ENCODE measurements around the gene GRID1. TPM values are rescaled to one million over a fixed set of nuclear protein-coding genes. Genes with fewer than 3 reads are reported as not detected.

Gene GRID1
- total RNA-seq, 1 experiment from 2014 or later: 0.07 TPM

DNA sequence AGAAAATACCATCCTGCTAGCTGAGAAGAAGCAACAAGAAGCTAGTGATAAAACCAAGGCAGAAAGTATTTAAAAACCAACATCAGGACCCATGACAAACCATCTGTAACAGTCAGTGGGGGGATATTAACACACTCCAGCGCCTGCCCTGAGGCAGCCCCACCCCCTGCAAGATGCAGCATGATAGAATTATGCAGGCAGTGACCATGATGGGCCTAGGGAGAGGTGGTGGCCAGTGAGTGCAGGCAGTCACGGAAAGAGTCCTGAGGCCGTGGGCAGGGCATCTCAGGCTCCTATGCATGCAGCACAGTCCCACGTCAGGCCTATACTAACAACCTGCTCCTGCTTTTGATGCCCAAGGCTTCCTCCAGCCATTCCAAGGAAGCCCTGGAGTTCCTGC lies 686.9 kb downstream of the GRID1 start:
- no peak overlapping the region for H2AFZ ChIP-seq (ENCODE audit: low read length)
- DNase-seq: no peak
- H3K27ac ChIP-seq (ENCODE audit: low read length): no peak overlapping the region
- no peaks in the 10 kb centered on the region for H3K27me3 ChIP-seq (ENCODE audit: low read length)
- no peaks in the 10 kb centered on the region for H4K20me1 ChIP-seq (ENCODE audit: insufficient read depth, low read depth, low read length)
- no peak overlapping the region for H3K9ac ChIP-seq (ENCODE audit: low read length)
- no peak overlapping the region for H3K4me3 ChIP-seq (ENCODE audit: low read length)
- no peaks in the 10 kb centered on the region for H3K4me1 ChIP-seq (ENCODE audit: low read length)
- no peaks in the 10 kb centered on the region for H3K79me2 ChIP-seq (ENCODE audit: low read length)
- H3K36me3 ChIP-seq (ENCODE audit: insufficient read depth, low read length): no peaks in the 10 kb centered on the region
- H3K4me2 ChIP-seq (ENCODE audit: low read depth, low read length, poor library complexity, severe bottlenecking): no peak overlapping the region
- H3K9me2 ChIP-seq (replicated peaks; ENCODE audit: insufficient read depth, low read length): no peaks in the 10 kb centered on the region
- H3K9me3 ChIP-seq (ENCODE audit: low read length): no peaks in the 10 kb centered on the region

- H3K4me3 ChIP-seq (ENCODE audit: low read length): no peak overlapping the region
- H3K9me3 ChIP-seq (ENCODE audit: low read length): no peaks in the 10 kb centered on the region
- no peak overlapping the region for H2AFZ ChIP-seq (ENCODE audit: low read length)
- no peaks in the 10 kb centered on the region for H3K9me2 ChIP-seq (replicated peaks; ENCODE audit: insufficient read depth, low read length)
- H3K79me2 ChIP-seq (ENCODE audit: low read length): no peaks in the 10 kb centered on the region
- H4K20me1 ChIP-seq (ENCODE audit: insufficient read depth, low read depth, low read length): no peaks in the 10 kb centered on the region
- no peaks in the 10 kb centered on the region for H3K4me1 ChIP-seq (ENCODE audit: low read length)
- no peak overlapping the region for H3K27ac ChIP-seq (ENCODE audit: low read length)
- DNase-seq: no peak
- H3K36me3 ChIP-seq (ENCODE audit: insufficient read depth, low read length): no peaks in the 10 kb centered on the region
- no peak overlapping the region for H3K9ac ChIP-seq (ENCODE audit: low read length)
- H3K4me2 ChIP-seq (ENCODE audit: low read depth, low read length, poor library complexity, severe bottlenecking): no peak overlapping the region
- H3K27me3 ChIP-seq (ENCODE audit: low read length): no peaks in the 10 kb centered on the region
These were observed 687.5 kb downstream of the GRID1 start for GRCh38 chr10:85679061-85679460.

DNA sequence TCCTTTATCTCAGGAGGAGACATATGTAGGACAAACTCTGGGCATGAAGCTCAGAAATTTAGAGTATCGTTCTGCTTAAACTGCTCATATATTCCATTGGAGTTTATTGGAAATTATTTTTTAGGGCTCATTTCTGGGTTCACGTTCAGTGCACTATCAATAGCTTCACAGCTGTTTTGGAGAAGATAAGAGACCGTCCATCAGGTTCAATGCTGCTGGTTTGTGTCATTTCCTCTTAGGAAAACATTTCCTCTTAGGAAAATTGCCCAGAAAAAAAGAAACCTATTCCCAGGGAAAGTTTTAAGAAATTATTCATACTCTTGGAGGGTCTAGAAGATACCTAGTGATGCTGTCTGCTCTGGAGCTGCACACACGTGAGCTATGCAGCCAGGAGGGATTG lies 691.7 kb downstream of the GRID1 start:
- Histone ChIP-seq H3K4me1 (ENCODE audit: low read length) (no peaks in the 10 kb centered on the region), H3K27ac (ENCODE audit: low read length) (no peak overlapping the region), H3K4me3 (ENCODE audit: low read length) (no peak overlapping the region), H2AFZ (ENCODE audit: low read length) (no peak overlapping the region), H3K4me2 (ENCODE audit: low read depth, low read length, poor library complexity, severe bottlenecking) (no peak overlapping the region), H3K36me3 (ENCODE audit: insufficient read depth, low read length) (no peaks in the 10 kb centered on the region), H3K9me3 (ENCODE audit: low read length) (no peaks in the 10 kb centered on the region), H3K79me2 (ENCODE audit: low read length) (no peaks in the 10 kb centered on the region), H3K27me3 (ENCODE audit: low read length) (no peaks in the 10 kb centered on the region), H4K20me1 (ENCODE audit: insufficient read depth, low read depth, low read length) (no peaks in the 10 kb centered on the region), H3K9ac (ENCODE audit: low read length) (no peak overlapping the region), H3K9me2 (replicated peaks; ENCODE audit: insufficient read depth, low read length) (no peaks in the 10 kb centered on the region)
- DNase-seq: no peak

DNA sequence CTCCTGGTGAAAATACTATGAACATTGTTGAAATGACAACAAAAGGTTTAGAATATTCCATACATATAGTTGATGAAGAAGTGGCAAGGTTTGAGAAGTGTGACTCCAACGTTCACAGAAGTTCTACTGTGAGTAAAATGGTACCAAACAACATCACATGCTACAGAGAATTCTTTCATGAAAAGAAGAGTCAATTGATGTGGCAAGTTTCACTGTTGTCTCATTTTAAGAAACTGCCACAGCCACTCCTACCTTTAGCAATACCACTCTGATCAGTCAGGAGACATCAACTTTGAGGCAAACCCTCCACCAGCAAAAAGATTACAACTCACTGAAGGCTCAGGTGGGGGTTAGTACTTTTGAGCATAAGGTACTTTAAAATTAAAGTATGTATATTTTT lies 693.3 kb downstream of the GRID1 start:
- no peak overlapping the region for H3K27ac ChIP-seq (ENCODE audit: low read length)
- H3K4me1 ChIP-seq (ENCODE audit: low read length): no peaks in the 10 kb centered on the region
- no peak overlapping the region for H2AFZ ChIP-seq (ENCODE audit: low read length)
- no peaks in the 10 kb centered on the region for H3K27me3 ChIP-seq (ENCODE audit: low read length)
- no peak overlapping the region for H3K4me3 ChIP-seq (ENCODE audit: low read length)
- DNase-seq: no peak
- no peaks in the 10 kb centered on the region for H3K9me3 ChIP-seq (ENCODE audit: low read length)
- H3K4me2 ChIP-seq (ENCODE audit: low read depth, low read length, poor library complexity, severe bottlenecking): no peak overlapping the region
- no peaks in the 10 kb centered on the region for H3K9me2 ChIP-seq (replicated peaks; ENCODE audit: insufficient read depth, low read length)
- no peaks in the 10 kb centered on the region for H4K20me1 ChIP-seq (ENCODE audit: insufficient read depth, low read depth, low read length)
- no peaks in the 10 kb centered on the region for H3K36me3 ChIP-seq (ENCODE audit: insufficient read depth, low read length)
- H3K9ac ChIP-seq (ENCODE audit: low read length): no peak overlapping the region
- H3K79me2 ChIP-seq (ENCODE audit: low read length): no peaks in the 10 kb centered on the region

DNA sequence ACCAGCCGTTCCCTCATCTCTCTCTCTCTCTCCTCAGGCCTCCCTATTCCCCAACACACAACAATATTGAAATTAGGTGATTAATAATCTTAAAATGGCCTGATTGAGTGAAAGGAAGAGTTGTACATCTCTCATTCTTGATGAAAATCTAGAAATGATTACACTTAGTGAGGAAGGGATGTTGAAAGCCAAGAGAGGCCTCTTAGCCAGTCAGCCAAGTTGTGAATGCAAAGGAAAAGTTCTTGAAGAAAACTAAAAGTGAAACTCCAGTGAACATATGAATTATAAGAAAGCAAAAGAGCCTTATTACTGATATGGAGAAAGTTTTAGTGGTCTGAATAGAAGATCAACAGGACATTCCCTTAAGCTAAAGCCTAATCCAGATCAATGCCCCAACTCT lies 695.1 kb downstream of the GRID1 start:
- Histone ChIP-seq H3K4me1 (ENCODE audit: low read length) (no peaks in the 10 kb centered on the region), H3K36me3 (ENCODE audit: insufficient read depth, low read length) (no peaks in the 10 kb centered on the region), H3K27ac (ENCODE audit: low read length) (no peak overlapping the region), H3K4me3 (ENCODE audit: low read length) (no peak overlapping the region), H2AFZ (ENCODE audit: low read length) (no peak overlapping the region), H3K9ac (ENCODE audit: low read length) (no peak overlapping the region), H3K27me3 (ENCODE audit: low read length) (no peaks in the 10 kb centered on the region), H3K79me2 (ENCODE audit: low read length) (no peaks in the 10 kb centered on the region), H3K4me2 (ENCODE audit: low read depth, low read length, poor library complexity, severe bottlenecking) (no peak overlapping the region), H3K9me2 (replicated peaks; ENCODE audit: insufficient read depth, low read length) (no peaks in the 10 kb centered on the region), H3K9me3 (ENCODE audit: low read length) (no peaks in the 10 kb centered on the region), H4K20me1 (ENCODE audit: insufficient read depth, low read depth, low read length) (no peaks in the 10 kb centered on the region)
- DNase-seq: no peak

DNA sequence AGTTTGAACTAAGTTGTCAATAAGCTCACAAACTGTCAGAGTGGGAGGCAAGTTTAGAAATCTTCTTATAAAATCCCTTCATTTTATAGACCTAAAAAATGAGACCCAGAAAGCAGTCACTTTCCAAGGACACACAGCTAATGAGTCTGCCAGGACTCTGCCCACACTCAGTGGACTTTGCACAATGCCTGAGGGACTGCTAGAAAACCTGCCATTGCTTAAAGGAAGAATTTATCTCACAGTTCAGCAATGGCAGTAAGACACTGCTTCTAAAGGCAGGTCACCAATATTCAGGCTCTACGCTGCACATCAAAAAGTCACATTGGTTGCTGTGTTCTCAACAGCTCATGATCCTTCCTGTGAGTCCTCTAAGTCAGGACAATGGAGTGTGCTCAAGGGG lies 698.1 kb downstream of the GRID1 start:
- H3K27me3 ChIP-seq (ENCODE audit: low read length): no peaks in the 10 kb centered on the region
- no peaks in the 10 kb centered on the region for H3K79me2 ChIP-seq (ENCODE audit: low read length)
- H3K27ac ChIP-seq (ENCODE audit: low read length): no peak overlapping the region
- no peak for DNase-seq
- no peaks in the 10 kb centered on the region for H3K4me1 ChIP-seq (ENCODE audit: low read length)
- no peak overlapping the region for H3K9ac ChIP-seq (ENCODE audit: low read length)
- H3K36me3 ChIP-seq (ENCODE audit: insufficient read depth, low read length): no peaks in the 10 kb centered on the region
- no peak overlapping the region for H3K4me2 ChIP-seq (ENCODE audit: low read depth, low read length, poor library complexity, severe bottlenecking)
- H3K9me3 ChIP-seq (ENCODE audit: low read length): no peaks in the 10 kb centered on the region
- no peaks in the 10 kb centered on the region for H4K20me1 ChIP-seq (ENCODE audit: insufficient read depth, low read depth, low read length)
- no peaks in the 10 kb centered on the region for H3K9me2 ChIP-seq (replicated peaks; ENCODE audit: insufficient read depth, low read length)
- H2AFZ ChIP-seq (ENCODE audit: low read length): no peak overlapping the region
- H3K4me3 ChIP-seq (ENCODE audit: low read length): no peak overlapping the region

GRCh38 chr10:85667638-85668233 lies 698.9 kb downstream of the GRID1 start:
- H3K4me2 ChIP-seq (ENCODE audit: low read depth, low read length, poor library complexity, severe bottlenecking): no peak overlapping the region
- H3K9ac ChIP-seq (ENCODE audit: low read length): no peak overlapping the region
- H3K27ac ChIP-seq (ENCODE audit: low read length): no peak overlapping the region
- no peaks in the 10 kb centered on the region for H3K9me3 ChIP-seq (ENCODE audit: low read length)
- H3K4me1 ChIP-seq (ENCODE audit: low read length): no peaks in the 10 kb centered on the region
- H3K79me2 ChIP-seq (ENCODE audit: low read length): no peaks in the 10 kb centered on the region
- no peaks in the 10 kb centered on the region for H3K36me3 ChIP-seq (ENCODE audit: insufficient read depth, low read length)
- DNase-seq: no peak
- H3K9me2 ChIP-seq (replicated peaks; ENCODE audit: insufficient read depth, low read length): no peaks in the 10 kb centered on the region
- H3K27me3 ChIP-seq (ENCODE audit: low read length): no peaks in the 10 kb centered on the region
- no peak overlapping the region for H3K4me3 ChIP-seq (ENCODE audit: low read length)
- no peaks in the 10 kb centered on the region for H4K20me1 ChIP-seq (ENCODE audit: insufficient read depth, low read depth, low read length)
- H2AFZ ChIP-seq (ENCODE audit: low read length): no peak overlapping the region

DNA sequence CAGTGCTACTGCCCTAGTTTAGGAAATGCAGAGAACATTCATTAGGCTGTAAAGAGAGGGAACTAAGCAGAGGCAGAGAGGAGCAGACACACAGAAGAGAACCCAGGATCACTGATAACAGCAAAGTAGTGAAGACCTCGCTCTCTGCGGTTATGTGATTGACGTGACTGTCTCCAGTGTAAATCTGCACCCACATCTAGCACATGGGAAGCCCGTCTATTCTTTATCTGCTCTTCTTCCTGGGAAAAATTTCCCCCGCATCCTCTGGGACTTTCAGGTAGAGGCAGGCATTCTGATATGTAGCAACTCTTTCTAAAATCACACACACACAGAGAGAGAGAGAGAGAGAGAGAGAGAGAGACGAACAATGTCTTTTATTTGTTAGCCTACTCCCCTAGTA lies 699.6 kb downstream of the GRID1 start:
- no peaks in the 10 kb centered on the region for H3K79me2 ChIP-seq (ENCODE audit: low read length)
- H3K9me3 ChIP-seq (ENCODE audit: low read length): no peaks in the 10 kb centered on the region
- H3K36me3 ChIP-seq (ENCODE audit: insufficient read depth, low read length): no peaks in the 10 kb centered on the region

DNA sequence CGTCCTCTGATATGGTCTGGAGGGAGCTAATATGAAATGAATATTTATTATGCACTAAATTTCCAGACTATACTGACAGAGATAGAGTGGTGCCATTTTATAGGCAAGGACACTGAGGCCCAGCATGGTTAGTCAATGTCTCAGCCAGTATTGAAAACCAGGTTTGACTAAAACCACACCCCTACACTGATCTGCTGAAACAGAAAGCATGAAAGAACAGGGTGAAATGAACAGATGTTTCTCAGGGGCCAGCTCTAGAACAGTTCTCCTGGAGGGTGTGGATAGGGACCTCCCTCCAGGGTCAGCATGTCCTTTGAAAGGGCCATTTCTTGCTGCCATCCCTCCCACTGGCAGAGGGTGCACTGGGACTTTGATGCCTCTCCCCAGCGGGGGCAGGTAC lies 700.5 kb downstream of the GRID1 start:
- Histone ChIP-seq H3K9ac (ENCODE audit: low read length) (no peak overlapping the region), H4K20me1 (ENCODE audit: insufficient read depth, low read depth, low read length) (no peaks in the 10 kb centered on the region), H3K4me2 (ENCODE audit: low read depth, low read length, poor library complexity, severe bottlenecking) (no peak overlapping the region), H3K79me2 (ENCODE audit: low read length) (no peaks in the 10 kb centered on the region), H3K27me3 (ENCODE audit: low read length) (no peaks in the 10 kb centered on the region), H3K27ac (ENCODE audit: low read length) (no peak overlapping the region), H2AFZ (ENCODE audit: low read length) (no peak overlapping the region), H3K9me2 (replicated peaks; ENCODE audit: insufficient read depth, low read length) (no peaks in the 10 kb centered on the region), H3K4me3 (ENCODE audit: low read length) (no peak overlapping the region), H3K4me1 (ENCODE audit: low read length) (no peaks in the 10 kb centered on the region), H3K36me3 (ENCODE audit: insufficient read depth, low read length) (no peaks in the 10 kb centered on the region), H3K9me3 (ENCODE audit: low read length) (no peaks in the 10 kb centered on the region)
- no peak for DNase-seq

More for the DNA sequence above, 699.6 kb downstream of the GRID1 start:
- Histone ChIP-seq H3K9ac (ENCODE audit: low read length) (no peak overlapping the region), H3K27ac (ENCODE audit: low read length) (no peak overlapping the region), H3K4me1 (ENCODE audit: low read length) (no peaks in the 10 kb centered on the region), H4K20me1 (ENCODE audit: insufficient read depth, low read depth, low read length) (no peaks in the 10 kb centered on the region), H3K27me3 (ENCODE audit: low read length) (no peaks in the 10 kb centered on the region), H3K4me2 (ENCODE audit: low read depth, low read length, poor library complexity, severe bottlenecking) (no peak overlapping the region), H3K4me3 (ENCODE audit: low read length) (no peak overlapping the region), H3K9me2 (replicated peaks; ENCODE audit: insufficient read depth, low read length) (no peaks in the 10 kb centered on the region), H2AFZ (ENCODE audit: low read length) (no peak overlapping the region)
- no peak for DNase-seq

All from Karpas-422 (cell line).